ENCODE measurements around the gene HHAT.
A peak's percentile ranks its signal among the peaks of the same experiment; 100 is the strongest.

The HHAT gene

DNA sequence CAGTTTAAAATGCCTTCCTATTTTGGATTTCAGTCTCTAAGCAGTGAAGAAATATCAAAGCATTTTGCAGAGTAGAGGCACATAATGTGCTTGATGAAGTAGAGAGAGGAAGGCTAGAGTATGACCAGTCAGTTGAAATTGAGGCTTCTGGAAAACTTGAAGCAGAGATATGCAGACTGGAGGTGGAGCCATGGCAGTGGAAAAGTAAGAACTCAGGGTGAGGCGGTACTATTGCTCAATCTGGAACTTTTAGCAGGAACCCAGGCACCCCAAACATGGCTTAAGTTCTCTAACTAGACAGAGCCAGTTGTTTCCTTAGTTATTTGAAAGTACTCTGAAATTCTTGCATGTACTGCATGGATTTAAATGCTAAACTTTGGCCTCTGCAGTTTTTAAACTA is 288.6 kb downstream of the HHAT start:
- no peak for DNase-seq

GRCh38 chr1:210618369-210618768 is 289.7 kb downstream of the HHAT start:
- no peak for DNase-seq

GRCh38 chr1:210620867-210621488 is 292.3 kb downstream of the HHAT start:
- peak; percentile 37 for DNase-seq

DNA sequence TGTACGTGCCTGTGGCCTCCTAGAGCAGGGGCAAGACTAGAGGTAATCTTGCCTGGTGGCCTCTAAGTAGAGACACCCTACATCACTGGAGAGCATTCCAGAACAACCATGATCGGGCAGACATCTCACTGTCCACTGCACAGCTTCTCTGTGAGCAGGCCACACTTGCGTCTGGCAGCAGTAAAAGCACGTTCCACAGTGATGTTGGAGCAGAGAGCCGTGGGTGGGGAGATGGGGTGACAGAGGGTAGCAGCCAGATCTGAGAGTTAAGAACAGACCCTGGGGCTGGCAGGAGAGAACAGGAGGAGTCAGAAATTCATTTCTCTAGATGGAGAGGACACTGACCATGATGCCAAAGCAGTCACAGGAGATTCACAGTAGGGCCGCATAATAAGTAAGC is 293.0 kb downstream of the HHAT start:
- DNase-seq = no peak

DNA sequence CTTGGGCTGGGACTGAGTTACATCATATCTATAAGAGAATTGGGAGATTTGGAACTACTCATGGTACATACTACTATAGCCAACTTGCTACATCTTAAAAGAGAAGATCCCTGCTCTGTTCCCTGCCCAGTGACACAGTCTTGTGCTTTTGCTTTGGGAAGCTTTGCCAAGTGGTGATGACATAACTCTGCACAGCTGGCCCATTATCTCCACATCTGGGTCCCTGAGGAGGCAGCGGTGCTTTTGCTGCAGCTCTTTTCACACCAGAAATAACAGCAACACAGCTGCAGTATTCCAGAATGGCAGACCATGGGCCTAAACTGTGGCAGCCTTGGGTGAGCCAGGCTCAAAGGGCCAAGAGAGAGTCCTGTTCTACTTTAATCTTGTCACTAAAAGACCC is 296.0 kb downstream of the HHAT start:
- DNase-seq = no peak

- DNase-seq = no peak
These were observed 297.0 kb downstream of the HHAT start for GRCh38 chr1:210625715-210626114.

- DNase-seq = no peak
These were observed 297.6 kb downstream of the HHAT start for GRCh38 chr1:210626341-210626740.

DNA sequence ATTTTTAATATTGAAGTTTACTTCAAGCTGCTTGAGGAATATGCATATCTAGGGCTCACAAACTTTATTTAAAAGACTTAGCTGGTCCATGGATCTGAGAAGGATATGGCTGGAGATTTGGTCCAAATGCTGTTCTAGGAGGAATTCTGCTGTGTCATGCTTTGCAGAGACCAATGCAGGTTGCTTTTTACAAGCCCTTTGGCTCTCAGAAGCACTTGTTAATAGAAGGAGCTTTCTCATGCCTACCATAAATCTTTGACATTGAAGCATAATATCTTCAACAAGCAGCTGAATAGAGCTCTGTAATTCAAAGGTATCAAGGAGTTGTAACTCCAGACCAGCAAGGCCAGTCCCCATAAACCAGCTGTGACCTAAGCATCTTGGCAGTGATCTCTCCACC is 299.1 kb downstream of the HHAT start:
- DNase-seq = no peak

DNA sequence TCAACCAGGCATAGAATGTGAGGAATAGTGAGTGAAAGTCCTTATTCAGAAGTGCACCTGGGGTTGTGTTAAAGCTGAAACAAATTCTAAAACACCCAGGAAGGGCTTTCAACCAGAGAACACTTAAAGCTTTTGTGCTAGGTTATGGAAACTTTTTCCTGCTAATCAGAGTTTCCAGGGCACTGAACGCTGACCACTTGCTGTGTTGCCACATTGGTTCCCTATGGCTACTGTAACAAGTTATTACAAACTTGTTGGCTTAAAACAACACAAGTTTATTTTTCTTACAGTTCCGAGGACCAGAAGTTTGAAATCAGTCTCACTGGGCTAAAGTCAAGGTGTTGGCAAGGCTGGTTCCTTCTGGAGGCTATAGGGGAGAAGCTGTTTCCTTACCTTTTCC is 300.6 kb downstream of the HHAT start:
- DNase-seq = no peak

- no peak for DNase-seq
These were observed 302.7 kb downstream of the HHAT start for GRCh38 chr1:210631399-210631798.

DNA sequence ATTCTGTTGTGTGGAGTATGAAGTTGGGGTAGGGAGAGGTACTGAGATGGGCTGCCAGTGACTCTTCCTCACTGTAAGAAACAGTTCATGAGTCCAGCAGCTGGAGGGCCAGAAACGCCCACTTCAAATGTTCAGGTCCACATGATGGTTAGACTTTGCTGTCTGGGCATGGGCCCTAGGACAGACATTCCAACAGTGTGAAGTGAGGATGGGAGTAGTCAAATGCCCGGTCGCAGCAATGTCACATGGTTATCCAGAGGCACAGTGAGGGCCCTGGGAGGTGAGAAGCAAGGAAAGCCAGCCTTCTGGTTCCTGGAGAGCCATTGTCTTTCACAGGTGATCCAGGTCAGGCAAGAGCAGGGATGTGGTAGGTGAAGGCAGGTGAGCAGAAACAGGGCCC is 304.4 kb downstream of the HHAT start:
- no peak for DNase-seq

- no peak for DNase-seq
These were observed 304.9 kb downstream of the HHAT start for GRCh38 chr1:210633636-210634035.

GRCh38 chr1:210635108-210635507 is 306.4 kb downstream of the HHAT start:
- DNase-seq = no peak

GRCh38 chr1:210641582-210641981 is 312.9 kb downstream of the HHAT start:
- no peak for DNase-seq

GRCh38 chr1:210645582-210646257 is 317.0 kb downstream of the HHAT start:
- DNase-seq = no peak

DNA sequence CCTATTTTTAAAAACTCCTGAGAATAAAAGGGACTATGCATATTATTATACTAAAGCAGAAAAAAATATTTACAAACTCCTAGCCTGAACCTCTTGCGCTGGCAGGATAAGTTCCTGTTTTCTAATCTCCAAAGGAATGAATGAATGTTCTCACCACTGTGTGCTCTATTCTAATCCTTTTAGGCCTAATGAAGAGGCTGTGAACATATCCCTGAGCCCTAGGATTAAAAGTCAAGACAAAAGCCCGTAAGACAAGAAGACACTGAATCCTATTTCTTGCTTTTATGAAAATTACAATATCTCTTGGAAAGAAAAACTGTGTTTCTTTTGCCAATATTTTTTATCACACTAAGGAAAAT is 317.5 kb downstream of the HHAT start:
- DNase-seq = no peak

DNA sequence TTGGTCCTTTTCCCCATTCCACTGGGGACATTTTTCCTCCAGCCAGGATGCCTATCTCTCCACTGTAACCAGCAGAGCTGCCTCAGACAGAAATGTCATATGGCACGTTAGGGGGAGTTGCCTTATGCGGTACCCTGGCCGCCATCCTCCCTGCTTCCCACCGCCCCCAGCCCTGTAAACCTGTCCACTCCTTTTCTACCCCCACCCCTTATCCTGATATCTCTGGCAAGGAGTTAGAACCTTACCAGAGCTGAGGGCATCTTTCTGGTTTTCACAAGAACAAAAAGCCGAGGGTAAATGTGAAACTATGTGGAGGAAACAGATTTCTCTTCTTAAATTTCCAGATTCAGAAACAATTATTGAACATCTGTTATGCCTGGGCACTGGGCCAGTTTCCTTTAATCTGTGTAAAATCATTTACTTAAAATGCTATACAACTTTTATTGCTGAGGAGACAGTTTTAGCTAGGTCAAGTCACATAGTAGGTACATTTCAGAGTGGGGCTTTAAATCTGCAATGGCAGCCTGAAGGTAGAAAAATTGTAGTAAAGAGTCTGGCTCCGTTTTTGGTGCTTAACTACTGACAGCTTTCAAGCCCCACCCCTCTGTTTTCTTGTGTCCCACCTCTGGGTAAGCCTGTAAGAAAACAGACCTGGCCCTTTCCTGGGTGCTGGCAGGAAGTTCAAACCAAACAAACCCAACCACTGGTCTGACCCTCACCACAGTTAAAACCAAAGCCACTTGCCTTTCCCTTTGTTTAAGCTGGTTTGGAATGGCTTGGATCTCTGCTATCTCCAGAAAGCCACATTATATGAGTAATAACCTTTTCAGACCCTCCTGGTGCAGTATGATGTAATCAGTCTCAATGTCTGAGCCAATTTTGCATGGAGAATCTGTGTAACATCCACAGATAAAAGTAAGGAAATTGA is 319.0 kb downstream of the HHAT start:
- no peak for DNase-seq

DNA sequence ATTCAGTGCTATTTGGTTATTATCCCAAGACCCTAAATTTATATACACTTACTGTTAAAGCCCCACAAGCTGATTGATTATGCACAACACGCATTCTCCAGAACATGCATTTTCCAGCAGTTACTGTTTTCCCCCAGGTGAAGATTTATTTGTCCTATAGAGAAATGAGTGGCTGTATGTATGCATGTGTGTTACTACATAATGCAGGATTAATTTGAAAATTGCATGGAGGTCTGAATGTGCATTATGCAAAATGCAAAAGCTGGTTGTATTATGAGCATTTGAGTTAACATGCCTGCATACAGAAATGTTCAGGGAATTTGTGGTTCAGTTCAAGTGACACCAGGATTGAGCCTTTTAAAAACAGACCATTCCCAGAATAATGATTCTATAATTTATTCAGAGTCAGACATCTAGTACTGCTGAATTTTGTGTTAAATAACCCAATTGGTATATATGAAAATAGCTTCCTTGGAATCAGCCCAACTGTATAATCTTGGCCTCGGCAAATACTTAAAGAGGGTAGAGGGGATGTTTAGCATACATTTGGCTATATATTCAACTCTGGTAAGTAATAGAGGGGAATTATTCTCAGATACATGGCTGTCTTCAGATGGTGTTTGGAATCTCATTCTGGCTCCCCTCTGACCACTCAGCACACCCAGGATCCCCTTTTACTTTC is 320.0 kb downstream of the HHAT start:
- DNase-seq = no peak

- DNase-seq = no peak
These were observed 321.7 kb downstream of the HHAT start for GRCh38 chr1:210650403-210650802.

DNA sequence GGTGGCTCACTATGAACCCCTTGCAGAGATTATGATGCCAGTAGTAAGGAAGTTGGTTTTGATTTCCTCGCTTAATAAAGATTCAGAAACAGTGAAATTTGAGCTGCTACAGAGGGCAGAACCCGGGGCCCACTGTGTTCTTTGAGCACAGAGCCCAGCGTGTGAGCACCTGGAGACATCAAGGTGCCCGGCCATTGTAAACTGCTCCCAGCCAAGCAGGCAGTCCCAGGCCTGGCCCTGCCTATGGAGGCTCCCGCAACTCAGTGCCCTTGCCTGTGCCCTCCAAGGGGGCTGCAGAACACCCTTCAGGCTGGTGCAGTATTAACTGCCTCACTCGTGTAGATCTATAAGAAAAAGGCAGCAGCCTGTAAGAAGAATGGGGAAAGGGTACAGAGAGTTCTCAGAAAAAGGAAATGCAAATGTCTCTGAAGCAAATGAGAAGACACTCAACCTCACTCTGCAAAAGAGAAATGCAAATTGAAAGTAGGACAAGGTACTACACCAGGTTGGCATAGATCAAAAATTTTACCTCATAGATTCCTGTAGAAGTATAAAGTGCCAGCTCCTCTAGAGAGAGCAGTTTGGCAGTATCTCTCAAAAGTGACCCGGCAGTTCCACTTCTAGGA is 323.7 kb downstream of the HHAT start:
- DNase-seq = no peak

DNA sequence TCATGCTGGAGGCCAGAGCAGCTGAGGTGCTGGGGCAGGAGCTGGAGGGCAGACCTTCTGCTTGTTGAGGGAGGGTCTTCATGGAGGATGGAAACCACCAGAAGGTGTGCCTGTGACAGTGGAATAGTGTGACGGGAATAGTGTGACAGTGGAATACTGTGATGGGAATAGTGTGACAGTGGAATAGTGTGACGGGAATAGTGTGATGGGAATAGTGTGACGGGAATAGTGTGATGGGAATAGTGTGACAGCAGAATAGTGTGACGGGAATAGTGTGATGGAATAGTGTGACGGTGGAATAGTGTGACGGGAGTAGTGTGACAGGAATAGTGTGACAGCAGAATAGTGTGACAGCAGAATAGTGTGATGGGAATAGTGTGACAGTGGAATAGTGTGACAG is 325.1 kb downstream of the HHAT start:
- no peak for DNase-seq

GRCh38 chr1:210654176-210654981 is 325.7 kb downstream of the HHAT start:
- DNase-seq = no peak
